ENCODE data around the gene DFFB.

DFFB gene

GRCh38 chr1:3929126-3929525 is 71.8 kb downstream of the DFFB start:
- no peak for DNase-seq

- no peak for DNase-seq
These were observed 73.2 kb downstream of the DFFB start for GRCh38 chr1:3930301-3931006.

GRCh38 chr1:3931007-3931912 is 74.0 kb downstream of the DFFB start:
- no peak for DNase-seq

- no peak for DNase-seq
These were observed 75.1 kb downstream of the DFFB start for GRCh38 chr1:3932156-3932919.
